Mesothelial cell of epicardium (in vitro differentiated cells): Measurements from ENCODE around the gene ATP5MG. TPM values are rescaled to one million over a fixed set of nuclear protein-coding genes. Genes with fewer than 3 reads are reported as not detected.

ENCODE experiments used
- DNase-seq, 2 experiments: peaks; one replicate each; pipeline ENCODE4 v3.0.0; 2021; ENCODE audit warnings: low spot score in 2 of 2; ENCODE audit not compliant: unreplicated experiment in 2 of 2
- H3K27ac Mint-ChIP-seq: 2 replicates; pipeline ENCODE4 v1.8.0; 2021; ENCODE audit warnings: mixed read lengths
- H3K27me3 Mint-ChIP-seq: 2 replicates; pipeline ENCODE4 v1.8.0; 2021; ENCODE audit warnings: low read depth, mixed read lengths
- H3K36me3 Mint-ChIP-seq: 2 replicates; pipeline ENCODE4 v1.8.0; 2021; ENCODE audit warnings: mixed read lengths
- H3K4me1 Mint-ChIP-seq: 2 replicates; pipeline ENCODE4 v1.8.0; 2021; ENCODE audit warnings: mixed read lengths
- H3K4me3 Mint-ChIP-seq: 2 replicates; pipeline ENCODE4 v1.8.0; 2021; ENCODE audit warnings: mild to moderate bottlenecking, moderate library complexity, mixed read lengths
- H3K9me3 Mint-ChIP-seq: 2 replicates; pipeline ENCODE4 v1.8.0; 2021; ENCODE audit warnings: mixed read lengths
- total RNA-seq: library from RNA; stranded (reverse); gene quantifications from 3 replicates; pipeline ENCODE4 v1.2.1, GENCODE V29; 2021
- TF ChIP-seq, protein P1 (sequence below): fragments of 200-600 bp; sonication (generic); IDR thresholded peaks from one replicate; pipeline ENCODE4 v1.5.0; 2021; ENCODE audit warnings: antibody characterized with exemption; ENCODE audit not compliant: unreplicated experiment

ATP5MG gene, protein sequence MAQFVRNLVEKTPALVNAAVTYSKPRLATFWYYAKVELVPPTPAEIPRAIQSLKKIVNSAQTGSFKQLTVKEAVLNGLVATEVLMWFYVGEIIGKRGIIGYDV
- 168 to 188 TPM (median 180 TPM) in 3 replicates for total RNA-seq

DNA sequence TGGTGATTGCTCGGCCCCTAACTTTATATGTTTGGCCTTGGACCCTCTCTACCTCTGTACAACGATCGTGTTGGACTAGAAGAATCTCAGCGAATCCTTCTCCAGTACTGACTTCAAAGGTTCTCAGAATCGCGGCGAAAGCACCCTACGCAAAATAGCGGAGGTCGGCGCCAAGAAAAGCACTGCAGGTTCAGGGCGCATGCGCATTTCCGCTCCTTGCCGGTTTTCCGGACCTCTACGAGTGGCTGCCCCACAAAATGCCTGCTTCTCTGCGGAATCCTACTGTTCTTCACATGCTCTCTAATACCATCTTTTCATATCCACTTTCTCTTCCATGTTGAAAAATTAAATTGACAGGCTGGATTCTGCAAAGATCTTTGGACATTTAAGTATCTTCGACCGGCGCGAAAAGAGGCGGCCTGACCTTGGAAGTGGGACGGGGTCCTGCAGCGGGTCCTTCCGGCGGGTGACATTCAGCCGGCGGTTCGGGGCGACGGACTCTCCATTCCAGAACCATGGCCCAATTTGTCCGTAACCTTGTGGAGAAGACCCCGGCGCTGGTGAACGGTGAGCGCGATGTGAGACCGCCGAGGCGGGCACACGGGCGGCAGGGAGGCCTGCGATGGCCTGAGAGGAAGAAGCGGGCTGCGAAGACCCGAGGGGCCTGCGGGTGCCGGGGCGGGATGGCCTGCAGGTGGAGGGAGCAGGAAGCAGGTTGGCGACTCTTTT is at the start of gene ATP5MG:
TSS of gene ATP5MG (plus strand) at position 456 of the 729 bp plus-strand sequence. CDS start at position 516, 60 bp downstream.
- no peaks in the 10 kb centered on the region for H3K27me3 Mint-ChIP-seq
- H3K9me3 Mint-ChIP-seq: no peaks in the 10 kb centered on the region
- H3K36me3 Mint-ChIP-seq: no peaks in the 10 kb centered on the region
- H3K27ac Mint-ChIP-seq: peak within 1 kb of the TSS; percentile 98
- peak; percentile 81 to 91 for DNase-seq
- H3K4me1 Mint-ChIP-seq: peaks cover 21% of the 10 kb centered on the region
- TF ChIP-seq, protein P1, sequence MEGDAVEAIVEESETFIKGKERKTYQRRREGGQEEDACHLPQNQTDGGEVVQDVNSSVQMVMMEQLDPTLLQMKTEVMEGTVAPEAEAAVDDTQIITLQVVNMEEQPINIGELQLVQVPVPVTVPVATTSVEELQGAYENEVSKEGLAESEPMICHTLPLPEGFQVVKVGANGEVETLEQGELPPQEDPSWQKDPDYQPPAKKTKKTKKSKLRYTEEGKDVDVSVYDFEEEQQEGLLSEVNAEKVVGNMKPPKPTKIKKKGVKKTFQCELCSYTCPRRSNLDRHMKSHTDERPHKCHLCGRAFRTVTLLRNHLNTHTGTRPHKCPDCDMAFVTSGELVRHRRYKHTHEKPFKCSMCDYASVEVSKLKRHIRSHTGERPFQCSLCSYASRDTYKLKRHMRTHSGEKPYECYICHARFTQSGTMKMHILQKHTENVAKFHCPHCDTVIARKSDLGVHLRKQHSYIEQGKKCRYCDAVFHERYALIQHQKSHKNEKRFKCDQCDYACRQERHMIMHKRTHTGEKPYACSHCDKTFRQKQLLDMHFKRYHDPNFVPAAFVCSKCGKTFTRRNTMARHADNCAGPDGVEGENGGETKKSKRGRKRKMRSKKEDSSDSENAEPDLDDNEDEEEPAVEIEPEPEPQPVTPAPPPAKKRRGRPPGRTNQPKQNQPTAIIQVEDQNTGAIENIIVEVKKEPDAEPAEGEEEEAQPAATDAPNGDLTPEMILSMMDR: no peak
- peak within 1 kb of the TSS; percentile 95 for H3K4me3 Mint-ChIP-seq

DNA sequence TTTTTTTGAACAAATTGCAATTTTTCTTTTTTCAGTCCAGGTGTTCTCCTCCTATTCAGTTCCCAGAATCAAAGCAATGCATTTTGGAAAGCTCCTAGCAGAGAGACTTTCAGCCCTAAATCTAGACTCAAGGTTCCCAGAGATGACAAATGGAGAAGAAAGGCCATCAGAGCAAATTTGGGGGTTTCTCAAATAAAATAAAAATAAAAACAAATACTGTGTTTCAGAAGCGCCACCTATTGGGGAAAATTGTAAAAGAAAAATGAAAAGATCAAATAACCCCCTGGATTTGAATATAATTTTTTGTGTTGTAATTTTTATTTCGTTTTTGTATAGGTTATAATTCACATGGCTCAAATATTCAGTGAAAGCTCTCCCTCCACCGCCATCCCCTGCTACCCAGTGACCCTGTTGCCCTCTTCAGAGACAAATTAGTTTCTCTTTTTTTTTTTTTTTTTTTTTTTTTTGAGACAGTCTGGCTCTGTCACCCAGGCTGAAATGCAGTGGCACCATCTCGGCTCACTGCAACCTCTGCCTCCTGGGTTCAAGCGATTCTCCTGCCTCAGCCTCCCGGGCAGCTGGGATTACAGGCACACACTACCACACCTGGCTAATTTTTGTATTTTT is 48.2 kb upstream of the ATP5MG start:
- TF ChIP-seq, protein P1: peak; percentile 80
- Mint-ChIP-seq H3K36me3 (no peaks in the 10 kb centered on the region), H3K4me1 (no peaks in the 10 kb centered on the region), H3K27me3 (peaks cover 50% of the 10 kb centered on the region), H3K27ac (no peak overlapping the region), H3K9me3 (no peaks in the 10 kb centered on the region), H3K4me3 (no peak overlapping the region)
- DNase-seq: no peak

DNA sequence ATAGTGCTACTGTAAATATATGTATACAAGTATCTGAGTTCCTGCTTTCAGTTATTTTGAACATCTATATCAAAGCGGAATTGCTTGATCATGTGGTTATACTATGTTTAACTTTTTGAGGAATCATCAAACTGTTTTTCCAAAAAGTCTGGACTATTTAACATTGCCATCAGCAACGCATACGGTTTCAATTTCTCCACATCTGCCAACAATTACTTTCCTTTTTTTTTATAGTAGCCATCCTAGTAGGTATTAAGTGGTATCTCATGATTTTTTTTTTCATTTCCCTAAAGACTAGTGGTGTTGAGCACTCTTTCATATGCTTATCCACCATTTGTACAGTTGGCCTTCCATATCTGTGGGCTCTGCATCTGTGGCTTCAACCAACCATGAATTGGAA is 43.3 kb upstream of the ATP5MG start:
- H3K4me3 Mint-ChIP-seq: peak overlapping the region; percentile 30

DNA sequence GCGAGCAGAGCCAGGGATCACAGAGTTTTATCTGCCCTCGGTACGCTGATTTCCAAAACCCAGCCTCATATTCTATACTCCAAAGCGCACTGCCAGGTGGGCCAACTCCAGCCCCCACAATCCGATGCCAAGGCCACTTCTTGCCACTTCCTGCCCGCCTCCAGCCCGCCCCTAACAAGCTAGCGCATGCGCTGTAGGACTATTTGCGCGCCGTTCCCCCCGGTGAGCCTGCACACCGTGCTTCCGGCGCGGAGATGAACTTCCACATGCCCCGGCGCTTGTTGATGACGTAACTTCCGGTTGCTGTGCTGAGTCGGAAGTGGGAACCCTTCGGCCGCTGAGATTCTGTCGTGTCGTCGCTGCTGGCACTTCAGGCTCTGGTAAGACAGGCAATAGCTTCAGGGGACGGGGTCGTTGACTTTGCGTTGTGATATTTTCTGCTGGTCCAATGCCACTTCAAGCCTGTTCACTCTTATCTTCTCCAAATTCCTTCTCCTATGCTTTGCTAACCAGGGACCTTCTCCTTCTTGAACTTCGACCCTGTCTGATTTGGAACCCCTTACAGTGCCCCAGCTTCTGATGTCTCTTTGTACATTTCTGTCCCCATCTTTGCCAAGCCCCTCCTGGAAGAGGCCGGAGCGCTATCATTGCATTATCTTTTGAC is 42.0 kb upstream of the ATP5MG start, which contains the start of gene UBE4A:
TSS of gene UBE4A (plus strand) at position 306 of the 664 bp plus-strand sequence. CDS start 5,481 bp downstream, outside the sequence.
- TF ChIP-seq, protein P1: no peak
- H3K4me3 Mint-ChIP-seq: peak within 1 kb of the TSS; percentile 98
- H3K9me3 Mint-ChIP-seq: no peaks in the 10 kb centered on the region
- peak within 1 kb of the TSS; percentile 97 for H3K27ac Mint-ChIP-seq
- DNase-seq: peak; percentile 92 to 94
- H3K4me1 Mint-ChIP-seq: peaks cover 13% of the 10 kb centered on the region
- peaks cover 12% of the 10 kb centered on the region for H3K27me3 Mint-ChIP-seq
- H3K36me3 Mint-ChIP-seq: no peaks in the 10 kb centered on the region

More for the DNA sequence above, 43.3 kb upstream of the ATP5MG start:
- Mint-ChIP-seq H3K9me3 (no peaks in the 10 kb centered on the region), H3K4me1 (peaks cover 13% of the 10 kb centered on the region), H3K27me3 (peaks cover 14% of the 10 kb centered on the region), H3K27ac (no peak overlapping the region), H3K36me3 (no peaks in the 10 kb centered on the region)
- TF ChIP-seq, protein P1: no peak
- no peak for DNase-seq

DNA sequence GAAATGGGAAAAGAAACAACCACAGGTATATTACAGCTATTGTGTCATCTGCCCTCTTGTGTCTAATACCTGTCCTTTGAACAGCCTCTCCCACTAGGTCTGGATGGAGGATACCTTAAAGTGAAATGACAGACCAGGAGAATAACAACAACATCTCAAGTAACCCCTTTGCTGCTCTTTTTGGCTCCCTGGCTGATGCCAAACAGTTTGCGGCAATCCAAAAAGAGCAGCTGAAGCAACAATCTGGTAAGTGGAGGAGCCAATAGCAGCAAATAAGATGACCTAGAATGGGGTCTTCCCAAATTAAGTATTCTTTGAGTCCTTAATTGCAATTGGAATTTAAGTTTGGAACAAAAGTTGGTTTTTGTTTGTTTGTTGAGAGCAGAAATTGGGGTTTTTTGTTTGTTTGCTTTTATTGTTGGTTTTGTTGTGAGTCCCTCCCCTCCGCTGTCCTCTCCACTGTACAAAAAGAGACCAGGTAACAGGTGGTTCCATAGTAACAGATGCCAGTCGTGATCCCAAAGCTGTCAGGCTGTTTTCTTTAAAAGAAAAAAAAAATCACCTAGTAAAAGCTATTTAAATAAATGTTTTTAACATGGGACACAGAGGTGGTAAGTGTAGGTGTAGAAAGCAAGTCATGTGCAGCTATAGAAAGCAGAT is 36.3 kb upstream of the ATP5MG start:
- Mint-ChIP-seq H3K36me3 (peaks cover 26% of the 10 kb centered on the region), H3K27me3 (no peaks in the 10 kb centered on the region), H3K9me3 (no peaks in the 10 kb centered on the region), H3K27ac (no peak overlapping the region), H3K4me3 (no peak overlapping the region), H3K4me1 (peaks cover 5% of the 10 kb centered on the region)
- TF ChIP-seq, protein P1: no peak
- DNase-seq: no peak
